Epithelial cell of esophagus (primary cell): ENCODE results near the gene LAYN.

Experiments used
- DNase-seq: peaks from one replicate; pipeline ENCODE4 v3.0.0; 2010; ENCODE audit warnings: low read depth
- H3K4me3 ChIP-seq: 2 replicates; pipeline ENCODE4 v1.5.1; 2011; ENCODE audit warnings: mild to moderate bottlenecking, low read length, control low read depth
- TF ChIP-seq, protein P1 (sequence below): IDR thresholded peaks from 2 replicates; pipeline ENCODE4 v1.5.1; 2011; ENCODE audit warnings: low read depth, mild to moderate bottlenecking, low read length, control low read depth, inconsistent platforms; ENCODE audit not compliant: insufficient read depth; ENCODE audit errors: missing control alignments

LAYN gene

DNA sequence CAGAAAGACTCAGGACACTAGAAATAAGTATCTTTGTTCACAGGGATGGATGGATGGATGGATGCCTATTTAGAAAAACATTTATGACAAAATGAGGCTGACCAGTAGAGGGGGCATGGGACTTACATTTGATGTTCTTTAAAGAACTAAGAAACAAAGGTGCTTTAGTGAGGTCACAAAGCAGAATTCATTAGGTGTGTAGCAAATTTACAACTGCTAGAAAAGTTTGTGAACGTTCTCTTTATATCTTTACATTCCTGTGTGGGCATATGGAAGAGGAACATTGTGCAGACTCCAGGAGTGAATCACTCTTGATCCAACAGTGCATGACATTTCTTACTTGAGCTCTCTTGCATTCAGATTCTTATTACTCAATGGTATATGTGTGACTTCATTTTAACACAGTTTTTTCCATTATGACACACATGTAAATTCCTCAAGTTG, 45.9 kb downstream of the LAYN start:
- H3K4me3 ChIP-seq = no peak overlapping the region
- TF ChIP-seq, protein P1, sequence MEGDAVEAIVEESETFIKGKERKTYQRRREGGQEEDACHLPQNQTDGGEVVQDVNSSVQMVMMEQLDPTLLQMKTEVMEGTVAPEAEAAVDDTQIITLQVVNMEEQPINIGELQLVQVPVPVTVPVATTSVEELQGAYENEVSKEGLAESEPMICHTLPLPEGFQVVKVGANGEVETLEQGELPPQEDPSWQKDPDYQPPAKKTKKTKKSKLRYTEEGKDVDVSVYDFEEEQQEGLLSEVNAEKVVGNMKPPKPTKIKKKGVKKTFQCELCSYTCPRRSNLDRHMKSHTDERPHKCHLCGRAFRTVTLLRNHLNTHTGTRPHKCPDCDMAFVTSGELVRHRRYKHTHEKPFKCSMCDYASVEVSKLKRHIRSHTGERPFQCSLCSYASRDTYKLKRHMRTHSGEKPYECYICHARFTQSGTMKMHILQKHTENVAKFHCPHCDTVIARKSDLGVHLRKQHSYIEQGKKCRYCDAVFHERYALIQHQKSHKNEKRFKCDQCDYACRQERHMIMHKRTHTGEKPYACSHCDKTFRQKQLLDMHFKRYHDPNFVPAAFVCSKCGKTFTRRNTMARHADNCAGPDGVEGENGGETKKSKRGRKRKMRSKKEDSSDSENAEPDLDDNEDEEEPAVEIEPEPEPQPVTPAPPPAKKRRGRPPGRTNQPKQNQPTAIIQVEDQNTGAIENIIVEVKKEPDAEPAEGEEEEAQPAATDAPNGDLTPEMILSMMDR = peak; percentile 70
- peak; percentile 66 for DNase-seq

DNA sequence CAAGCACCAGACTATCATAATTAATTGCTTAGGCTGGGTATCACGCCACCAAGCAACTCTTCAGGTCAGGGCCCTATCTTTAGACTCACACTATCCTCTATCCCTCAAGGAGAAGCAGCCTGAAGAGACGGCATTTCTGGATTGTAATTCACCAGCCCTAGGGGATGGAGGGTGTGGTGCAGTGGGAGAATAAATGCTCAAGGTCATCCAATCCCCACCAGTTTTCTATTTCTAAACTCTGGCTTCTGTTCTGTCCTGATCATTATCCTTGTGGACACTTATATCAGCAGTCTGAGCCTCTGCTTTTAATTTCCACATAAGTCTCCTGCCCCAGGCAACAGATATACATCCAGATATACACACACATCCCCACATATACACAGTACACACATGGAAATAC, 48.6 kb downstream of the LAYN start:
- DNase-seq = no peak
- no peak overlapping the region for H3K4me3 ChIP-seq
- TF ChIP-seq, protein P1 = no peak

DNA sequence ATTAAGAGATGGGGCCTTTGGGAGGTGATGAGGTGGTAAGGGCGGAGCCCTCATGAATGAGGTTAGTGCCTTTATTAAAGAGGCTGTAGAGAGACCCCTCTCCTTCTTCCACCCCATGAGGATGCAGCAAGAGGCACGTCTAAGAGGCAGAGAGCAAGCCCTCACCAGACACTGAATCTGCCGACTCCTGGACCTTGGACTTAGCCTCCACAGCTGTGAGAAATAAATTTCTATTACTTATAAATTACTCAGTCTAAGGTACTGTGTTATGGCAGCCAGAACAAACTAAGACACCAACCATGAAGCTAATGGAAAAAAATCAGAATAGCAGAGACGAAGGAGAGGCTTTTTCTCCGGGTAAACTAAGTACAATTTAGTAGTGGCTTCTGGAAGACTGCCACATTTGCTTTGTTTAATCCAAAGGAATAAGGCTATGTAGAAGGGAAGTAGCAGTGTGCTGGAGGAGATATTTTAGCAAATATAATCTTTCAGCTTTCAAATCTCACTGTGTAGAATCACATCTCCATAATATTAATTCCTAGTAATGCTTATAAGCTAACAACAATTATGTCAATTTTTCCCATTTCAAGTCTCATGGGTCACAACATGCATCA, 49.5 kb downstream of the LAYN start:
- TF ChIP-seq, protein P1 = no peak
- DNase-seq = no peak
- no peak overlapping the region for H3K4me3 ChIP-seq

DNA sequence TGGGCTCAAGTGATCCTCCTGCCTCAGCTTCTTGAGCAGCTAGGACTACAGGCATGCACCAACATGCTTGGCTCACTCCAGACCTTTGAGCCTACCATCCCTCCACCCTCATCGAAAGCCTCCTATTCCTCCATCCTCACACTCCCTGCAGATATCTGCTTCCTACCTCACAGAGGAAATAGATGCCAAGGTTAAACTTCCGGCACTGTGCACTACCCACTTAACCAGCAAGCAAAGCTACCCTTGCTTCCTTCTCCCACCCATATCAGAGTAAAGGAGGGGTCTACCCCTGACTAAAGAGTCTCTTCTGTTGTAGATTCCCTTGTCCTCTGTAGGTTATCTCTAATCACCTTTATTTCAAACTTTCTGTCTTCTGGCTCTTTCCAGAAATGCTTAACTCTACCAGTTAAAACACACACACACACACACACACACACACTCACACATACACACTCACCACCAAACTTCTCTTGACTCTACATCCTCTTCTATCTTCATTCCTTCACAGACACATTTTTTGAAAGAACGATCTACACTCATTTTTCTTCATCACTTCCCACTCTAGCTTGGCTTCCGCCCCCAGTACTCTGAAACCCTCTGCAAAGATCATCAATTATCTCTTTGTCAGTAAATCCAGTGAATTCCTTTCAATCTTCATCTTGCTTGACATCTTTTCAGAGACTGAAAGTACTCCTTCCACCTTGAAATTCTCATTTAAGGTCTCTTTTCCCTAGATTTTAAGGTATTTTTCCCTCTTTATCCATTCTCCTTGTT, 50.9 kb downstream of the LAYN start:
- no peak overlapping the region for H3K4me3 ChIP-seq
- TF ChIP-seq, protein P1 = no peak
- no peak for DNase-seq

DNA sequence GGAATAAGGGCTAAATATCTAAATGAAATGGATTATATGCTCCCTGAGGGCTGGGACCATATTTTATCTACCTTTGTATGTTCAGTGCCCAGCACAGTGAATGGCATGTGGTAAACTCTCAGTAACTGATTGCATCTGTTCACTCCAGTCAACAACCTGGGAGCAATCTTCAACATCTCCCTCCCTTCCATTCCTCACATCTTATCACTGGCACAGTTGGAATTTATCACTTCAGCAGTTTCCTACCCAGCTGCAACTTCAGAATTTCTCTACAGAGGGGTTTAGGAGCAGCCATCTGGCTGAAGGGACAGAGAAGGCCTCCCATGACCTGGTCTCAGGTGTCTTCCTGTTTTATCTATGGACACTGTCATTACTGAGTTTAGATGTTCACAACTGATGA, 52.0 kb downstream of the LAYN start:
- no peak overlapping the region for H3K4me3 ChIP-seq
- no peak for DNase-seq
- TF ChIP-seq, protein P1 = no peak

DNA sequence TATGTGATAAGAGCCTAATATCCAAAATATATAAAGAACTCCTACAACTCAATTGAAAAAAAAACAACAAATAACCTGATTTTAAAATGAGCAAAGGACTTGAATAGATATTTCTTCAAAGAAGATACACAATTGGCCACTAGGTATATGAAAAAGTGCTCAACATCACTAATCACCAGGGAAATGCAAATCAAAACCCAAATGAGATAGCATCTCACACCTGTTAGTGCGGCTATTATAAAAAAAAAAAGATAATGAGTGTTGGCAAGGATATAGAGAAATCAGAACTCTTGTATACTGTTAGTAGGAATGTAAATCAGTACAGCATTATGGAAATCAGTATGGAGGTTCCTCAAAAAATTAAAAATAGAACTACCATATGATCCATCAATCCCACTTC, 55.8 kb downstream of the LAYN start:
- TF ChIP-seq, protein P1 = no peak
- H3K4me3 ChIP-seq = no peak overlapping the region
- DNase-seq = no peak
